HG03342 (cell line): ENCODE results near the gene CDH4.

Experiments used
- ATAC-seq: cut with Tn5 transposase; IDR thresholded peaks from one replicate; pipeline ENCODE4 v1.9.1; 2021; ENCODE audit warnings: mild to moderate bottlenecking, moderate library complexity; ENCODE audit not compliant: unreplicated experiment

CDH4 gene

DNA sequence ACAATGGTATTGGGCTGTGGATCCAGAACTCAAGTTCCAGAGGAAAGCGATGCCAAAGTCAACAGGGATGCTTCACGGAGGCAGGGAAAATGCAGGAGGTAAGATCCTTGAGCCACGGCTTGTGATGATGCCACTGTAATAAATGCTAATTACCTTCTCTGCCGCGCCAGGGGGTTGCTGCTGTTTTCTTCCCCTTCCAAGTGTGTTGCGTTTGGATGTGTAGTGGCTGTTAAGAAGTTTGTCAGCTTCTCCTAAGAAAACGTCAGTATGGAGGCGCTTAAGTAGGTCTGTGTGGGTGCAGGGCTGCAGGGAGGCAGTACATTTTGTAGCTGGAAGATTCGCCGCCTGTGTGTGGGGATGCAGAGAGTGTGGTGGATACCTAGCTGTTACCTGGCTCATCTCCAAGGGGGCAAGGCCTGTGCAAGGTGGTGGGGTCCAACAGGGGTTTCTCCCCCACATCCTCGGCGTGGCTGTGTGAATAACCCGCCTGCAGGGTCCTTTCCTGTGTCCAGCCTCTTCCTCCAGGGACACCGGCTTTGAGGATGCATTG, 318.7 kb downstream of the CDH4 start:
- no peak for ATAC-seq

DNA sequence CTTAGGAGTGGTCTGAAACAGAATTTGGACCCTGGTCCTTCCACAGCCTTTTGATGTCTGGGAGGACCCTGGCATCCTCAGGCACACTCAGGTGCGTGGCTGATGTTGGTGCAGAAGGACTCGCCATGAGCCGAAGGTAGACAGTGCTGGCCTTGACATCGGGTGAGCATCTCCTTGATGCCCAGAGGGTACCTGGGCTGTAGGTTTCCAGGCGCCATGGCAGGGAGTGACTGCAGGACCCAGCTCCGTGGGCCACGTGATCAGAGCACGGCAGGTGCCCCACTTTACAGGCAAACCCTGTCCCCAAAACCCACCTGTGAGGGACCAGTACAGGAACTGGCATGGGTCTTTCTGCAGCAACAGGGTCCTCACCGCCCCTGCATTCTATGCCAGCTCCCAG, 319.2 kb downstream of the CDH4 start:
- no peak for ATAC-seq

DNA sequence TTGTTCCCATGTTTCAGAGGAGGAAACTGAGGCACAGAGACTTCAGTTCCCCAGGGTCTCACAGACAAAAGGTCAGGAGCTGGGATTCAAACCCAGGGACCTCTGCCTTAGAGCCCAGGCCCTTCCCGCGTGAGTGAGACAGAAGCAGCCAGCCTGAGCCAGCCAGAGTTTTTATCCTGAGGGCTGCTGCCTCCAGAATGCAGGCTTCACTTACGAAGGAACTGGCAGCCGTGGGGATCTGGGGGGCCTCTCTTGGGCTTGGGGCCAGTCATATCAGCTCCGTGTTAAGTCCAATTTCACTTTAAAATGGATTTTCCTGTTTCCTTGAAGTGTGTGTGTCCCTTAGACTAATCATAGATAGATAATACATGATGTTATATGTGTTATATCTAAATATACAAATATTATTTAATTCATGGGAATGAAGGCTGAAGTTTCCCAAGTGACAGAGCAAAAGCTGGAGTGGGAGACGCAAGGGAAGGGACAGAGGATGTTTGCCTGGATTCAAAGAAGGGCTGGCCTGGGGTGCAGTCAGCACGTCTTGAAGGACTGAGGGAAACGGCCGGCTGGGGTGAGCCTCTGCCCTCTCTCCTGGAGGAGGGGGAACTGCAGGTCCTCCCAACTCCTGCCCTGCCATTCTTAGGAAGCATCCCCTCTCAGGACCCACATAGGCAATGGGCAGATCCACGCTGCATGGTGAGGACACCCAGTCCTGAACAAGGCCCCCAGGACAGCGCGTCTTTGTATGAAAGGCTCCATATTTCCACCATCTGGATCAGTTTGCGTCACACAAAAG, 320.1 kb downstream of the CDH4 start:
- no peak for ATAC-seq

DNA sequence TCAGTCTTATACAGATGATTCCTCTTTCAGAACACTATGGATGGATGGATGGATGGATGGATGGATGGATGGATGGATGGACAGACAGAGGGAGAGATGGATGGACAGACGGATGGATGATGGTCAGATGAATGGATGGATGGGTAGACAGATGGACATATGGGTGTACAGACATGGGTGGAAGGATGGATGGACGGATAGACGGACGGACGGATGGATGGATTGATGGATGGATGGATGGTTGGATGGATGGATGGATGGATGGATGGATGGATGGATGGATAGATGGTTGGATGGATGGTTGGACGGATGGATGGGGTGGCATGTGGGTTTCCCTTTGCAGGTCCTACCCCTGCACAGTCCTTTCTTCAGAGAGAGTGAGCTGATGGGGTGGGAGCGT, 320.7 kb downstream of the CDH4 start:
- no peak for ATAC-seq

DNA sequence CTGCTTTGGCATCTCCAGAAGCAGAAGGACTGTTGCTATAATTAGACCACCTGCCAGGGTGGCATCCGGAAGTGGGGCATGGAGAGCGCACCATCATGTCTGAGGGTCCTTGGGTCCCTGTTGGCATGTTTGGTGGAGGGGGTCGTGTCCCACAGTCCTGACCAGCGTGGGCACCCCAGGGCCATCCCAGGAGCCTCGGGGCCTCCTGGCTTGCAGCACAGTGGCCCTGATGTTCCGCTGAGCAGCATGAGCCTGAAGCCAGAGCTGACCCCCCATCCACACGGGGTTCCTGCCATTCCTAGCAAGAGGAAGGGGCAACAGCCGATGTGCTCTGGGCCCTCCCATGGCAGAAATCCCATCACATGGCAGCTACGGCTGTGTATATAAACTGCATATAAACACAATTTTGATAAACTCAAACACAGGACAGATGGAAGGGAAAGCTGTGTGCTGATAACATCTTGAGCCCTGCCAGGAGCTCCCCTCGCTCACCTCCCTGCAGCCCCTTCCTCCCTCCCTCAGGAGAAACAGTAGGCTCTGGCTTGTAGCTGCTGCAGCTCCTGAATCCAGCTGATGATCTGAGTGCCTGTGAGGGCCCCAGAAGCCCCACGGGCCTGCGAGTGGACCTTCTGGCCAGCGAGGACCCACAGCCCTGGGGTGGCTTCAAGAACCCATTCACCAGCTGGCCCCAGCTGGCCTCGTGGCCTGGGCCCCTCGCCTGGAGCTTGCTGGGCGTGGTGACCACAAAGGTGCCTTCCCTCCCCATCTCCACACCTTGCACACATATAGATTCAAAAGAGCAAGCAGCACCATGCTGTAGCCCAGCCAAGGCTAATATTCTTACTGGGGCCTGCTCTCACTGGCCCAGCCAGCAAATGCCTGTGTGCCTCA, 321.6 kb downstream of the CDH4 start:
- ATAC-seq, result no peak

DNA sequence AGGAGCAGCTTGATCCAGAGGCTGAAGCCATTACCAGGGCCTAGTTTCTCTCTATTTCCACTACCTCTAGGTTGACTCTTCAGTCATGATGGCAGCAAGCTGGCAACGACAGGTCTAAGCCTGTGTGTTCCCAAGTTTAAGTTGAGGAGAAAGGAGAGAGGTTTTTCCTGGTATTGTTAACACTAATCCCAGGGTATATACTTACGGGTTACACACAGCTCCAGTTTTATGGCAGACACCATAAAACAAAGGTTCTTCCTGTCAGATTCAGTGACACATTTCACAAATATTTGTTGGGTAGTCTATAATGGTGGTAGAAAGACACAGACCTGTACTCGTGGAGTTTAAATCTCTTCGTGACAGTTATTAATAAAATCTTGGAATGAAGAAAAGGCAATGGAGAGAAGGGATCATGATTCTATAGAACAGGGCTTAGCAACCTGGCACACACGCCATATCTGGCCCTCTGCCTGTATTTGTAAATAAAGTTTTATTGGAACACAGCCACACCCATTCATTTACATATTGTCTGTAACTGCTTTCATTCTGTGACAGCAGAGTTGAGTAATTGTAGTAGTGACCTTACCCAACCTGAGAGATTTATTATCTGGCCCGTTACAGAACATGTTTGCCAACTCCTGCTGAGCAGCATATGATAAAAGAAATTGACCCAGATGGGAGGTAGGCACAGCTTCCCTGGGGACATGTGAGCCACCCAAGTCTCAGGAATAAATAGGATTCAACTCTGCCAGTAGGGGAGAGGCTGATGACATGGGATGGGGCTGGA, 323.3 kb downstream of the CDH4 start:
- no peak for ATAC-seq

DNA sequence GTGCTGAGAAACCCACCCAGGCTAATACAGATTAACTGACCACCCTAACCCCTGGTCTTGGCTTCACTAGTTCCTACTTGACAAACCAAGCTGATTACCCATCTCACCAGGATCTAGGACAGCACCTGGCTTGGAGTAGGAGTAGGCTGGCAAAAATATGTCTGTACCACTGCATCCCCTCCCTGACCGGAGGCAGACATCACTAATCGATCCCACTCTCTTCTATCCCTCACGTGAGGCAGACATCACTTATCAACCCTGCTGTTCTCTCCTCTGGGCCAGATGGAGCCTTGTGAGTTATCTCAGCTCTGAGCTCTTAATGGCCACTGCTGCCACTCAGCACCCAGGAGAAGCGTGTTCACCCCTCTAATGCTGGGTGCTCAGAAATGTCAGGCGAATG, 324.3 kb downstream of the CDH4 start:
- no peak for ATAC-seq

DNA sequence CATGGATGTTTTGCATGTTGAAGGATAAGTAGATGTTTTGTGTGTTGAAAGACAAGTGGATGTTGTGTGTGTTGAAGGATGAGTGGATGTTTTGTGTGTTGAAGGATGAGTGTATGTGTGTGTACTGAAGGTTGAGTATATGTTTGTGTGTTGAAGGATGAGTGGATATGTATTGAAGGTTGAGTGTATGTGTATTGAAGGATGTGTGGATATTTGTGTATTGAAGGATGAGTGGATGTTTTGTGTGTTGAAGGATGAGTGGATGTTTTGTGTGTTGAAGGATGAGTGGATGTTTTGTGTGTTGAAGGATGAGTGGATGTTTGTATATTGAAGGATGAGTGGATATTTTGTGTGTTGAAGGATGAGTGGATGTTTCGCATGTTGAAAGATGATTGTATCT, 325.0 kb downstream of the CDH4 start:
- ATAC-seq, result no peak

DNA sequence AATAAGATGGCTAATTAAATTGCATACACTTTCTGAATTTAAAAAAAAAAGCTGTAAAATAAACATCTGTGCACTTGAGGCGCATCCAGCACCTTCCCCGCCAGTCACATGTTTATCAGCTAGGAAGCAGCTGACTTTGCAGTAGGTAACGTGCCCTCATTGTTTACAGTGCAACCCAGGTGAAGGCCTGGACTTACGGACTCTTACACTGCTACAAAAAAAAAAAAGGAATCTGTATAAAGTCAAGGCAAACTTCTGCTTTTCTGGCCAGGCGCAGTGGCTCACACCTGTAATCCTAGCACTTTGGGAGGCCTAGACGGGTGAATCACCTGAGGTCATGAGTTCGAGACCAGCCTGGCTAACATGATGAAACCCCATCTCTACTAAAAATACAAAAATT, 327.8 kb downstream of the CDH4 start:
- no peak for ATAC-seq

DNA sequence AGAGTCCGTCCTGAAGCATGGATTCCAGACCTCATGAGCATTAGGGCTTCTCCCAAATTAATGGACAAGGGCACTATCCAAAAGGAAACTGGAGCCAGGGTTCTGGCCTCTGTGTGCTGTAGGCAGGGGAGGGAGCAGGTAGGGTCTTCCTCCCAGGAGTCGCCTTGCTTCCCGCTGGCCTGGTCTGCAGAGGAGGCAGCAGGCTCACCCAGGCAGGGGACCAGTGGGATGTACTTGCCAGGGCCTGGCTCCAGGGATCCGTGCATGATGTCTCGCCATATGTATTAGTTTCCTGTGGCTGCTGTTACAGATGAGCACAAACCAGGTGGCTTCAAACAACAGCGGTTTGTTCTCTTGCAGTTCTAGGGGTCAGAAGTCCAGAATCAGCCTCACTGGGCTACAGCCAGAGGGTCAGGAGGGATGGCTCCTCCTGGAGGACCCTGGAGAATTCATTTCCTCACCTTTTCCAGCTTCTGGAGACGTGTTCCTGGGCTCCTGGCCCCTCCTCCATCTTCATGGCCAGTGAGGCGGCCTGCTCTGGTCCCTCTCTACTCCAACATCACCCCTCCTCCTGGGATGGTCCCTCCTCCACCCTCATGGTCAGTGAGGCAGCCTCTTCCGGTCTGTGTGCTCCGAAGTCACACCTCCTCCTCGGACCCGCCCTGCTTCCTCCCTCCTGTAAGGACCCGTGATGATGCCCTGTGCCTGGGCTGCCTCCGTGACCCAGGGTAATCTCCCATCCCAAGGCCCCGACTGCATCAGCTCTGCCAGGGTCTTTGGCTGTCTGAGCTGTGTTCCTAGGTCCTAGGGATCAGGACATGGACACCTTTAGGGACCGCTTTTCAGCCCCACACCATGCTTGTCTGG, 329.1 kb downstream of the CDH4 start:
- ATAC-seq, result no peak

DNA sequence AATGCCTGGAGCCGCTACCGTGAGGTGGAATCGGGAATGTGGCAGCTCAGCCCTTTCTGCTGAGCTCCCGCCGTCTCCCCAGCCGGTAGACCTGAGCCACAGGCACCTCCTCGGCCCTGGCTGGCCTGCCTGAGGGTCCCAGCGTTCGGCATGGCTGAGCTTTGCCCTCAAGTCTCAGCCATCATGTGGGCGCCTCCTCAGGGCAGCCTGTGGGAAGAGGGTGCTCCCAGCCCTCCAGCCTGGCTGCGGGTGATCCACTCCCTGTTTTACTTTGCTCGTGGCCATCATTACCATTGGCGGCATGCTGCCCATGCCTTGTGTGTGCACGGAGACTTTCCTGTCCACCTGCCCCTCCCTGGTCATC, 329.7 kb downstream of the CDH4 start:
- ATAC-seq, result no peak

DNA sequence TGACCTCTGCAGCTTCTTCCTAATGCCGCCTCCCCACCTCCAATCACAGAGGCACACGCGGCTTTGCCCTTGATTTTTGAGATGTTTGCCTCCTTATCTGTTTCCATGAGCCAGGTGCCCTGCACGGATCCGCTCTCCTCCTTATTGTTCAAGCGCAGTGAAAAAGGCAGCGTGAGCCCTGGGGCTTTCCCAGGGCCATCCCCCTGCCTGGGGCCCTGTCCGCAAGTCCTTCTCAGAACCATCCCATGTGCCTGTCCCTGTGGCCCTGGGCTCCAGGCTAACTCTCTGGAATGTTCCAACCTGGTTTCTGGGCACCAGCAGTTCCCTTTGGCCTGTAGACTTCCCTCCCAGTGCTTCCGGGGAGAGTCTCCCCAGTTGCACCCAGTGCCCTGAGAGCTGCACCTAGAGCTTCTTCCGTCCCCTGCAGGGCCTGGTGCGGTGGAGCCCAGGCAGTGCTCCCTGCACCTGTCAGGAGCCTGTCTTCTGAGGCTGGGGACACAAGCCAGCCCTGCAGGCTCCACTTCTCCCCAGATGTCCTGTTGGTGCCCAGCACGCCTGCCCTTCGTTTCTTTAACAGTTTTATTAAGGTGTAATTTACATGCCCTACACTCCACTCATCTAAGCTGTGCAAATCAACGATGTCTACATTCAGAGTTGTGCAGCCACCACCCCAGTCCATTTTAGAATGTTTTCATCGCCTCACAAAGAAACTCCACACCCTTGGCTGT, 330.3 kb downstream of the CDH4 start:
- no peak for ATAC-seq

DNA sequence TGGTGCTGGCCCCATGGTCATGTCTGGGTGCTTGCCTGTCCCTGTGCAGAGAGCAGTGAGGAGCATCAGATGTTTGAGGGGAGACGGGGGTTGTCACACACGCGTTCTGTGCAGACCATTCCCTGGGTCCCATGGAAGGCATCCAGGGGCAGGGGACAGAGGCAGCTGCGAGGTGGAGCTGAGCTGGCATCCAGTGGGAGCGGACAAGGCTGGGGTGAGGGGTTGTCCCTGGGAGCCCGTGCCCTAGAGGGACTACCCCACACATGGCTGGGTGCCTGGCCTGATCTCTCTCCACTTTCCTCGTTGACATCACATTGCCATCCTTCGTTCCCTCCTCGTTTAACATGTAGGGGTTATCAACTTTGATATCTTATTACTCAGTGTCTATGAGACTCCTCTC, 331.3 kb downstream of the CDH4 start:
- no peak for ATAC-seq

DNA sequence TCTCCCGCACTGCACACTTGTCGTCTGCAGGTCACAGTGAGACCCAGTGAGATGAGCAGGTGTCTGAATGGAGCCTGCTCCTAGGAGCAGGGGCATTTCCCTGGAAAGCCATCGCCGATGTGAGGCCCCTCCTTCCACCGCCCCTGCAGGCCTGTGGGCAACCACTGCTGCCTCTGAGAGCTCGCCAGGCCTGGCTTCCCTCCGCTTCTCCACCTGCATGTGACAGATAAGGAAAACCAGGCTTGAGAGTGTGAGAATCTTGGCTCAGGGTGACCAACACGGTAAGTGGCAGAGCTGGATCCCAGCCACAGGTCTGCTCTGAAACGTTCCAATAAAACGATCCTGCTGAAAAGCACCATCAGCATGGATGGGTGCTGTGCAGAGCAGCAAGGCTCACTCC, 332.8 kb downstream of the CDH4 start:
- ATAC-seq, result no peak

DNA sequence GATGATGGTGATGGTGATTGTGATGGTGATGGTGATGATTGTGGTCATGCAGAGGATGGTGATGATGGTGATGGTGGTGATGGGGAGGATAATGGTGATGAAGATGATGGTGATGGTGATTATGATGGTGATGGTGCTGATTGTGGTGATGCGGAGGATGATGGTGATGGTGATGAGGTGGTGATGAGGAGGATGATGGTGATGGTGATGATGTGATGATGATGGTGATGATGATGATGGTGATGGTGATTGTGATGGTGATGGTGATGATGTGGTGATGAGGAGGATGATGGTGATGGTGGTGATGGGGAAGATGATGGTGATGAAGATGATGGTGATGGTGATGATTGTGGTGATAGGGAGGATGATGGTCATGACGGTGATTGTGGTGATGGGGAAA, 333.7 kb downstream of the CDH4 start:
- no peak for ATAC-seq

DNA sequence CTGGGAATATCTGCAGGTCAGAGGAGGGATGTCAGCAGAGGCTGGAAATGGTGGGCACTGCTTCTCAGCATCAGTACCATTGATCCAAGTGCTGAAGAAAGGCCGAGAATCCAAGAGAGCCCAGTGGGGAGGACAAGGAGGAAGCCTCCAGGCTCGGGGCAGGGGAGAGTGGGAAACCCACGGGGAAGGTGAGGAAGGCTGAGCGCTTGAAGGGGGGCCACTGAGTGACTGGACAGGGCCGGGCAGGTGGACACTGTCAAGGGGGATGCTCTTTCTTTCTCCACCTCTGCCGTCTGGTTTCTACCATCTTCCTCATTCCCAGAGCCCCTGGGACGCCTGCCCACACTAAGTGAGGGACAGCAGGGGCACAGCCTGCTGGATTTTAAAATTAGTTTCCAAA, 335.0 kb downstream of the CDH4 start:
- ATAC-seq, result no peak

DNA sequence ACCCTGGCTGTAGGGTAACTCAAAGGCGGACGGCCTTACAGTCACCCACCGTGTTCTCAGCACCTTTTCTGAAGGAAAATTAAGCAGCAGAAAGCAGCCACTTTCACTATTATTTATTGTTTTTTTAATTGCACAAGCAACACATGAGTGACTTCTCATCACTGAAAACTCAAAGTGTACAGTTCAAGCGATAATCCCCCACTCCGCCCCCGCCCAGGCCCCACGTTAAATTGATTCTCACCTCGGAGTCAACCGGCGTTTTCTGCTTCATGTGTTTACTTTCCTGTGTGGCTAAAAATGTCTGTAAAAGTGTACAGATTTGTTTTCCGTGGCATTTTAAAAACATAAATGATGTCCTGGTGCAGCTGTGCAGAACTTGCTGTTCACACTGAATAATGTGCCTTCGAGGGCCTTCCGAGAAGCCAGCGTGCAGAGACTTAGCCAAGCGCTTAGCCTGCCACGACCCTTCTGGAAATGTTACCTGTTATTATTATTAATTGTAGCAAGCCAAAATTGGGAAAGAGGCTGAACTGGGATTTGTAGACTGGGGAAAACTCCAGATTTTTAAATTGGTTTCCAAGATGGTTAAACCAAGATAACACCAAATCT, 335.7 kb downstream of the CDH4 start:
- no peak for ATAC-seq

DNA sequence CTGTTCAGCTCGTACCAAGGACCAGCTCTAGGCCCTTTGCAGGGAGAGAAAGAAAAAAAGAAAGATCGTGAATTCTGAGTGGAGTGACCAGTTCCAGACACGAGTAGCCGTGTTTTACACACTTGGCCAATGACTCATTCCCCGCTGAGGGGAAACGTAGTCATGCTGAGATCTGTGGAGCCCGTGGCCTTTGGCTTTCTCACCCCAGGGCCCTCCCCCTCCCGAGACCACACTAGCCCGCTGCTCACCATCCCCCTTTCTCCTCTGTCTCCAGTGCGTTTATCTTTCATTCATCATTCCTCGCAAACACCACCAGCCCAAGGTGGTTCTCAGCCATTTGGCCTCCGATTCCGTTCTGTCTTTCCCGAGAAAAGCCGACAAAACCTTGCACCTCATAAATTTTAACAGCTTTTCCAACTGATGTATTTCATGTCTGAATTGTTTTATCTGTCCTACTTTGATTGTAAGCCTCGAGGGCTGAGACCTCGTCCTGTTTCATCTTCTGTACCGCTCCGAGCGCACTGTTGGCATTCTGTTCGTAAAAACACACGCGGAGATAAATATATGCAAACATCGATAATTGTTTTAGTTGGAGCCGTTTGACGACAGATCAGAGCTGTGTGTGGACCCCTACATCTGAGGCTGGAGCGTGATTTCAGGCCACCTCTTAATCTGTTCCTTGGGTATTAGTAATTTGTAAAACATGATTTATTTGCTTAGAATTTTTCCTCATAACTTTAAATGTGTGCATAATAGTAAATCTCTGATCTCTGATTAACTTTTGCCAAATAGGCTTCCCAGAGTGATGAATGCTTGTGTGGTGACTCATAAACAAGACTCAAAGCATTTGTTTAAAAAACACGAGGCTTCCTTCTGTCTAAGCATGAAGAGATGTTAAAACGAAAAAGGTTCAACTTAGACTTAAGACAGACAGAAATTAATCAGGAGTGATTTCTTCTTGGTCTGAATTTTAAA, 336.6 kb downstream of the CDH4 start:
- ATAC-seq, result no peak
